ENCODE results near the gene SPACA6.

GRCh38 chr19:51733742-51734522, 40.8 kb downstream of the SPACA6 start:
- TF ChIP-seq CTCF (IDR thresholded peaks at IDR 0.05) (no peak), POLR2A (IDR thresholded peaks at IDR 0.05; ENCODE audit: low read depth) (no peak), EP300 (IDR thresholded peaks at IDR 0.05) (no peak), POLR2AphosphoS5 (IDR thresholded peaks at IDR 0.05) (no peak)

Measured in esophagus muscularis mucosa (tissue), 4 donors.